Ishikawa (cell line): Measurements from ENCODE around the gene SLC34A1.

Source experiments
- CEBPB ChIP-seq: IDR thresholded peaks from 2 replicates; pipeline ENCODE4 v1.6.1; 2012
- CREB1 ChIP-seq: IDR thresholded peaks from 2 replicates; pipeline ENCODE4 v1.6.1; 2012; ENCODE audit warnings: low read depth
- EGR1 ChIP-seq: IDR thresholded peaks from 2 replicates; pipeline ENCODE4 v1.6.1; 2012
- EP300 ChIP-seq: IDR thresholded peaks from 2 replicates; pipeline ENCODE4 v1.6.1; 2012; ENCODE audit warnings: borderline replicate concordance
- FOXM1 ChIP-seq: IDR thresholded peaks from 2 replicates; pipeline ENCODE4 v1.6.1; 2012; ENCODE audit warnings: low read depth, borderline replicate concordance
- MAX ChIP-seq: IDR thresholded peaks from 2 replicates; pipeline ENCODE4 v1.6.1; 2012
- NFIC ChIP-seq: IDR thresholded peaks from 2 replicates; pipeline ENCODE4 v1.6.1; 2012
- RAD21 ChIP-seq: IDR thresholded peaks from 2 replicates; pipeline ENCODE4 v1.6.1; 2012; ENCODE audit warnings: low read depth
- REST ChIP-seq: IDR thresholded peaks from 2 replicates; pipeline ENCODE4 v1.6.1; 2012; ENCODE audit warnings: low read depth, mild to moderate bottlenecking
- TAF1 ChIP-seq: IDR thresholded peaks from 2 replicates; pipeline ENCODE4 v1.6.1; 2012; ENCODE audit warnings: low read depth, mild to moderate bottlenecking
- TCF12 ChIP-seq: IDR thresholded peaks from 2 replicates; pipeline ENCODE4 v1.6.1; 2012; ENCODE audit warnings: low read depth
- TEAD4 ChIP-seq: IDR thresholded peaks from 2 replicates; pipeline ENCODE4 v1.6.1; 2012
- USF1 ChIP-seq: IDR thresholded peaks from 2 replicates; pipeline ENCODE4 v1.6.1; 2012
- YY1 ChIP-seq: IDR thresholded peaks from 2 replicates; pipeline ENCODE4 v1.6.1; 2012; ENCODE audit warnings: low read depth
- ZBTB7A ChIP-seq: IDR thresholded peaks from 2 replicates; pipeline ENCODE4 v1.6.1; 2012; ENCODE audit warnings: low read depth

SLC34A1 gene

GRCh38 chr5:177374211-177374610 lies 10.0 kb upstream of the SLC34A1 start:
- TF ChIP-seq CREB1: no peak
- no peak for TF ChIP-seq USF1
- no peak for TF ChIP-seq REST
- no peak for TF ChIP-seq TCF12
- TF ChIP-seq FOXM1: no peak
- no peak for TF ChIP-seq MAX
- TF ChIP-seq EGR1: no peak
- TF ChIP-seq NFIC: no peak
- no peak for TF ChIP-seq YY1
- TF ChIP-seq EP300: no peak
- TF ChIP-seq RAD21: no peak
- TF ChIP-seq CEBPB: no peak
- TF ChIP-seq TAF1: no peak
- TF ChIP-seq ZBTB7A: no peak
- TF ChIP-seq TEAD4: no peak

- TF ChIP-seq ZBTB7A (no peak), CREB1 (no peak), CEBPB (no peak), YY1 (no peak), USF1 (no peak), TAF1 (no peak), TCF12 (no peak), FOXM1 (no peak), EP300 (no peak), MAX (no peak), NFIC (no peak), EGR1 (no peak), TEAD4 (no peak), RAD21 (no peak), REST (no peak)
Measured at GRCh38 chr5:177376107-177376506, 8.1 kb upstream of the SLC34A1 start.

- TF ChIP-seq REST (no peak), USF1 (no peak), FOXM1 (no peak), YY1 (no peak)
Measured at GRCh38 chr5:177377851-177378776, 6.1 kb upstream of the SLC34A1 start.
